ENCODE measurements around the gene C8B.

- TF ChIP-seq CTCF (IDR thresholded peaks at IDR 0.05; ENCODE audit: low read depth, low read length, poor library complexity, severe bottlenecking), result no peak
- no peak for TF ChIP-seq EZH2phosphoT487 (IDR thresholded peaks at IDR 0.05; ENCODE audit: borderline replicate concordance, low read length)
Observed at GRCh38 chr1:57007948-57008347, 42.1 kb upstream of the C8B start.

All from DOHH2 (cell line).